ENCODE data around the gene STX2. TPM values are rescaled to one million over a fixed set of nuclear protein-coding genes. Genes with fewer than 3 reads are reported as not detected.
"Not testable (repeated sequence)": the region's sequence is repeated elsewhere in the genome, so short reads cannot be mapped to it uniquely, and the experiment has no call there.

The STX2 gene
- total RNA-seq, 4 donors from 2014 or later: 26.3 to 44.8 (median 33.6) TPM

- DNase-seq (ENCODE audit: low spot score in 2 of 2): no peak
- H3K4me1 ChIP-seq: no peaks in the 10 kb centered on the region
- H3K36me3 ChIP-seq: no peaks in the 10 kb centered on the region
- WGBS, 2 donors: 84 to 85% methylated on average over 4 of the region's 4 CpGs
- H3K9me3 ChIP-seq: peaks cover 0 to 9% (median 0%) of the 10 kb centered on the region in 4 donors
- H3K4me3 ChIP-seq: no peak overlapping the region
- peaks cover 0 to 4% of the 10 kb centered on the region in 2 donors for H3K27me3 ChIP-seq
- H3K27ac ChIP-seq: no peak overlapping the region
- TF ChIP-seq EP300 (IDR thresholded peaks at IDR 0.05) (no peak), POLR2A (IDR thresholded peaks at IDR 0.05) (no peak), CTCF (IDR thresholded peaks at IDR 0.05) (no peak)
These were observed 19.0 kb upstream of the STX2 start for GRCh38 chr12:130858084-130858483.

GRCh38 chr12:130856088-130856487, 17.0 kb upstream of the STX2 start:
- 84 to 85% methylated on average over 4 of the region's 4 CpGs for WGBS, 2 donors
- Histone ChIP-seq H3K27ac (no peak overlapping the region), H3K4me3 (no peak overlapping the region), H3K27me3 (peaks cover 0 to 4% of the 10 kb centered on the region in 2 donors), H3K36me3 (no peaks in the 10 kb centered on the region), H3K9me3 (peaks cover 0 to 9% (median 0%) of the 10 kb centered on the region in 4 donors), H3K4me1 (no peaks in the 10 kb centered on the region)
- no peak for DNase-seq (ENCODE audit: low spot score in 2 of 2)
- TF ChIP-seq POLR2A (IDR thresholded peaks at IDR 0.05): no peak
- no peak for TF ChIP-seq EP300 (IDR thresholded peaks at IDR 0.05)
- TF ChIP-seq CTCF (IDR thresholded peaks at IDR 0.05): no peak

GRCh38 chr12:130850418-130851021, 11.5 kb upstream of the STX2 start:
- no peak for DNase-seq (ENCODE audit: low spot score in 2 of 2)
- H3K36me3 ChIP-seq: no peaks in the 10 kb centered on the region
- no peaks in the 10 kb centered on the region for H3K9me3 ChIP-seq
- H3K27me3 ChIP-seq: no peaks in the 10 kb centered on the region
- 78 to 80% methylated on average over 12 of the region's 12 CpGs for WGBS, 2 donors
- H3K4me3 ChIP-seq: no peak overlapping the region
- no peak overlapping the region for H3K27ac ChIP-seq
- peaks cover 0 to 5% (median 0%) of the 10 kb centered on the region in 4 donors for H3K4me1 ChIP-seq
- TF ChIP-seq EP300 (IDR thresholded peaks at IDR 0.05) (no peak), CTCF (IDR thresholded peaks at IDR 0.05) (no peak)

- no peak for TF ChIP-seq EP300 (IDR thresholded peaks at IDR 0.05)
- no peak for TF ChIP-seq POLR2A (IDR thresholded peaks at IDR 0.05)
- no peak for TF ChIP-seq CTCF (IDR thresholded peaks at IDR 0.05)
- Histone ChIP-seq H3K4me1 (peaks cover 0 to 5% (median 0%) of the 10 kb centered on the region in 4 donors), H3K27me3 (no peaks in the 10 kb centered on the region), H3K4me3 (no peak overlapping the region), H3K9me3 (no peaks in the 10 kb centered on the region), H3K27ac (no peak overlapping the region), H3K36me3 (no peaks in the 10 kb centered on the region)
- 63 to 66% methylated on average over 7 of the region's 7 CpGs for WGBS, 2 donors
- no peak for DNase-seq (ENCODE audit: low spot score in 2 of 2)
These were observed 10.7 kb upstream of the STX2 start for GRCh38 chr12:130849561-130850417.

GRCh38 chr12:130848785-130849305, 9.8 kb upstream of the STX2 start:
- 94 to 100% methylated on average over 1 of the region's 1 CpG for WGBS, 2 donors
- not testable (repeated sequence) for DNase-seq (ENCODE audit: low spot score in 2 of 2)

GRCh38 chr12:130848105-130848504, 9.1 kb upstream of the STX2 start:
- not testable (repeated sequence) for H3K27ac ChIP-seq; H3K4me1 ChIP-seq; H3K27me3 ChIP-seq; H3K36me3 ChIP-seq; H3K9me3 ChIP-seq; H3K4me3 ChIP-seq; DNase-seq (ENCODE audit: low spot score in 2 of 2)
- 91 to 95% methylated on average over 6 of the region's 6 CpGs for WGBS, 2 donors

More at GRCh38 chr12:130848785-130849305, 9.8 kb upstream of the STX2 start:
- not testable (repeated sequence) for H3K4me1 ChIP-seq, H3K36me3 ChIP-seq, H3K4me3 ChIP-seq, H3K27ac ChIP-seq, H3K27me3 ChIP-seq, H3K9me3 ChIP-seq

Measured in tibial nerve (tissue), 4 donors.